ENCODE data around the gene NDUFV2. TPM values are rescaled to one million over a fixed set of nuclear protein-coding genes. Genes with fewer than 3 reads are reported as not detected.

Gene NDUFV2
- total RNA-seq, 1 donor from 2014 or later = 132 TPM

Other genes with a start within 250 kb of the NDUFV2 start
- gene ANKRD12, start 34.1 kb downstream of the NDUFV2 start, total RNA-seq = 16.6 and 31.3 TPM in 2 replicates
- gene TWSG1, start 232.1 kb downstream of the NDUFV2 start, total RNA-seq = 103 and 116 TPM in 2 replicates